Measurements from ENCODE around the gene GRAP2.

GRAP2 gene

GRCh38 chr22:39873965-39874364 lies 26.9 kb upstream of the GRAP2 start:
- TF ChIP-seq SIN3A (IDR thresholded peaks at IDR 0.05; ENCODE audit: borderline replicate concordance, insufficient read depth, low read length) (no peak), TAF1 (IDR thresholded peaks at IDR 0.05; ENCODE audit: borderline replicate concordance, insufficient read depth, low read length) (no peak), REST (IDR thresholded peaks at IDR 0.05; ENCODE audit: insufficient read depth in 1 of 2, low read depth in 2 of 2, low read length in 2 of 2) (no peak), FOXP2 (optimal IDR thresholded peaks at IDR 0.05; ENCODE audit: borderline replicate concordance, extremely low read depth, extremely low read length, insufficient read depth) (no peak), POLR2AphosphoS5 (IDR thresholded peaks at IDR 0.05; ENCODE audit: low read depth, low read length) (no peak)

DNA sequence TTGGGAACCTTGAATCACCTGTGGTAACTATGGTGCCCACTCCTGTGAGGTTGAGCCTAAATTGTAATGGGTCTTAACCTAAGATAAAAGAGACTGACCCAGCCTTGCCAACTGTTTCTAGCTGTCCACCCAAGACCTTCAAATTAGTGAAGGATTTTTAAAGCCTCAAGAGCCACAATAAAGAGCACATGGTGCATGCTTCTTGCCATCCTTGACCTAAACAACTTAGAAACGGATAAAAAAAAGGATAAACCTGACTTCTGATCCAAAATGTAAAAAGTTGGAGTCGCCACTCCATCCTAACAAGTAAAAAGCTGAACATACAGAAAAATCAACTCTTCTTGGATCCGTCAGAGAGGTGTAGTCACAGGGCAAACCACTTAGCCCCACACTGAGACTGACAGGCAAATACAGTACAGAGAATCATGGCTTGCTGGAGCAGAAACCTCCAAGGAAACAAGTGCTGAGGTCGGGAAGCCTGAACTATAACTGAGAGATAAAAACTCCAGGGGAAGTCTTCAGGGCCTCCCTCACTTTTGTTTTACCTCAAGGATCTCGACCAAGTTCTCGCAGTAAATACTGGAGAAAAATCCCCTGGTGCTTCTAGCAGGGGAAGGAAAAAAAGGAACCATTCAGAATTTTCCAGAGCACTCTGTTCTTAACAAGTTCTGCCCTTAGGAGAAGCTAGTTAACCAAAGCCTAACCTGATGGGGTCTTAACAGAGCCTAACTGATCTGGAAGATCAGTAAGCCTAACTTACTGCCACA lies 23.6 kb upstream of the GRAP2 start:
- no peak for TF ChIP-seq FOXP2 (optimal IDR thresholded peaks at IDR 0.05; ENCODE audit: borderline replicate concordance, extremely low read depth, extremely low read length, insufficient read depth)
- no peak for TF ChIP-seq REST (IDR thresholded peaks at IDR 0.05; ENCODE audit: insufficient read depth in 1 of 2, low read depth in 2 of 2, low read length in 2 of 2)
- TF ChIP-seq SIN3A (IDR thresholded peaks at IDR 0.05; ENCODE audit: borderline replicate concordance, insufficient read depth, low read length): no peak
- no peak for TF ChIP-seq POLR2AphosphoS5 (IDR thresholded peaks at IDR 0.05; ENCODE audit: low read depth, low read length)
- TF ChIP-seq TAF1 (IDR thresholded peaks at IDR 0.05; ENCODE audit: borderline replicate concordance, insufficient read depth, low read length): no peak

DNA sequence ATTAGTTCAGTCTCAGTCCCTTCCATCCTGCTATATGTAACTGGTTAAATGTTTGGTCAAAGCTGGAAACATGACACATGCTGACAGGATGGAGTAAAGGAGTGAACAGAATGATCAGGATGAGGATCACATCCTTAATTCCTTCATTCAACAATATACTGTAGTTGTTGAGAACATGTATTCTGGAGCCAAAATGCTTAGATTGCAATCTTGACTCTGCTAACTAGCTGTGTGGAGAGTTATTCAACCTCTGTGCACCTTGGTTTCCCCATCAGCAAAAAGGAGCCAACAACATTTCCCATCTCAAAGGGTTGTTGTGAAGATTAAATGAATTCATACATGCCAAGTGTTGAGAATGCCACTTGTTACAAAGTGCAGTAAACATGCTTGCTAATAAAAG lies 20.2 kb upstream of the GRAP2 start:
- TF ChIP-seq TAF1 (IDR thresholded peaks at IDR 0.05; ENCODE audit: borderline replicate concordance, insufficient read depth, low read length) (no peak), POLR2AphosphoS5 (IDR thresholded peaks at IDR 0.05; ENCODE audit: low read depth, low read length) (no peak), REST (IDR thresholded peaks at IDR 0.05; ENCODE audit: insufficient read depth in 1 of 2, low read depth in 2 of 2, low read length in 2 of 2) (no peak), FOXP2 (optimal IDR thresholded peaks at IDR 0.05; ENCODE audit: borderline replicate concordance, extremely low read depth, extremely low read length, insufficient read depth) (no peak)

- TF ChIP-seq POLR2AphosphoS5 (IDR thresholded peaks at IDR 0.05; ENCODE audit: low read depth, low read length): no peak
- no peak for TF ChIP-seq REST (IDR thresholded peaks at IDR 0.05; ENCODE audit: insufficient read depth in 1 of 2, low read depth in 2 of 2, low read length in 2 of 2)
- TF ChIP-seq SIN3A (IDR thresholded peaks at IDR 0.05; ENCODE audit: borderline replicate concordance, insufficient read depth, low read length): no peak
- TF ChIP-seq FOXP2 (optimal IDR thresholded peaks at IDR 0.05; ENCODE audit: borderline replicate concordance, extremely low read depth, extremely low read length, insufficient read depth): no peak
- no peak for TF ChIP-seq TAF1 (IDR thresholded peaks at IDR 0.05; ENCODE audit: borderline replicate concordance, insufficient read depth, low read length)
These were observed 17.8 kb upstream of the GRAP2 start for GRCh38 chr22:39883057-39883456.
